Coronary artery (tissue), 2 donors: Measurements from ENCODE around the gene GPR27.
A peak's percentile ranks its signal among the peaks of the same experiment; 100 is the strongest.

Source experiments
- DNase-seq: peaks from one replicate; pipeline ENCODE4 v3.0.0-alpha.2; 2017; ENCODE audit warnings: low spot score
- H3K27ac ChIP-seq, 2 donors: fragments of 200-600 bp; sonication (generic); one replicate each; pipeline ENCODE4 v1.5.1; 2016 to 2019
- H3K4me3 ChIP-seq: fragments of 200-600 bp; sonication (generic); 2 replicates; pipeline ENCODE4 v1.5.1; 2016; ENCODE audit warnings: mild to moderate bottlenecking, moderate library complexity
- TF ChIP-seq, protein P1 (sequence below): fragments of 200-600 bp; sonication (generic); IDR thresholded peaks from one replicate; pipeline ENCODE4 v1.5.1; 2019; ENCODE audit warnings: antibody characterized with exemption

GPR27 gene

DNA sequence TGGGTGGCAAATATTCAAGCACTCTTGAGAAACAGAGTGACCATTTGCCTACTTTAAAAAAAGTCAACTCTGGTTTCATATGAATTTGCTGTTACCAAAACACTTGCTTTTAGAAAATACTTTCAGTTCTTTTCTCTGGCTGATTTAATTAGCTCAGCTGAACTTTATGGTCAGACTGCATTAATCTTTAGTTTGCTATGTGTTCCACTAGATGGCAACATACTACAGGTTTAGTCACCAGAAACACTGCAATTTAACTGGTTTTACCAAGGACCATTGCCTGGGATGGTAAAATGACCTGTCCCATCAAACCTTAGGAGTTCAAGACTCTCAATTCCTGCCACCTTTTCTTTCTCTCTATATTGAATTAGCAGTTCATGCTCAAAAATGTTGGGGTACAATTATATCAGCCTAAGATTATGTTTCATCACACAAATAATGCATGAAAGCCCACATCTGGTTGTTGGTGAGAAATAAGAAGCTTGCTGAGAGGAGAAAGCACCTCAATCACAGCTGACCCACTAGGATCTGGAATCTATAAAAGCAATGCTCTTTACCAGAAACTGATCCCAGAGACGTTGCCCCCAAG is 42.7 kb upstream of the GPR27 start:
- TF ChIP-seq, protein P1, sequence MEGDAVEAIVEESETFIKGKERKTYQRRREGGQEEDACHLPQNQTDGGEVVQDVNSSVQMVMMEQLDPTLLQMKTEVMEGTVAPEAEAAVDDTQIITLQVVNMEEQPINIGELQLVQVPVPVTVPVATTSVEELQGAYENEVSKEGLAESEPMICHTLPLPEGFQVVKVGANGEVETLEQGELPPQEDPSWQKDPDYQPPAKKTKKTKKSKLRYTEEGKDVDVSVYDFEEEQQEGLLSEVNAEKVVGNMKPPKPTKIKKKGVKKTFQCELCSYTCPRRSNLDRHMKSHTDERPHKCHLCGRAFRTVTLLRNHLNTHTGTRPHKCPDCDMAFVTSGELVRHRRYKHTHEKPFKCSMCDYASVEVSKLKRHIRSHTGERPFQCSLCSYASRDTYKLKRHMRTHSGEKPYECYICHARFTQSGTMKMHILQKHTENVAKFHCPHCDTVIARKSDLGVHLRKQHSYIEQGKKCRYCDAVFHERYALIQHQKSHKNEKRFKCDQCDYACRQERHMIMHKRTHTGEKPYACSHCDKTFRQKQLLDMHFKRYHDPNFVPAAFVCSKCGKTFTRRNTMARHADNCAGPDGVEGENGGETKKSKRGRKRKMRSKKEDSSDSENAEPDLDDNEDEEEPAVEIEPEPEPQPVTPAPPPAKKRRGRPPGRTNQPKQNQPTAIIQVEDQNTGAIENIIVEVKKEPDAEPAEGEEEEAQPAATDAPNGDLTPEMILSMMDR: peak; percentile 33
- Histone ChIP-seq H3K27ac (no peak overlapping the region), H3K4me3 (no peak overlapping the region)
- no peak for DNase-seq

DNA sequence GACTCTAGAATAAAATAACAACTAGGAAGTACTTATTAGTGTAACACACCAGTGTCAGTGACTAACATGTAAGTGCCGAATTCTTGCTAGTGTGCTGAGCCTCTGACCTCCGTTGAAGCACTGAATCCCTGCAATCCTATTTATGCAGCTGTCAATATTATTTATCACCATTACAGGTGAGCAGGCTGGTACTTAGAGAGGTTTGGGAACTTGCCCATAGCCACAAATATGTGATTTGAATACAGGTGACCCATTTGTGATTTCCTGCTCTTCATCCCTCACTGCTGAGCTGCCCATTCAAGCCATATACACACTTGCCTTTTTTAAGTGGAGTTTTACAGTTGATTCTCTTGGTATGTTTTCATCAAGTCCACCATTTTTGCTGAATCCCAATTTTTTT is 40.6 kb upstream of the GPR27 start:
- no peak overlapping the region for H3K27ac ChIP-seq
- TF ChIP-seq, protein P1: no peak
- DNase-seq: no peak
- H3K4me3 ChIP-seq: no peak overlapping the region

DNA sequence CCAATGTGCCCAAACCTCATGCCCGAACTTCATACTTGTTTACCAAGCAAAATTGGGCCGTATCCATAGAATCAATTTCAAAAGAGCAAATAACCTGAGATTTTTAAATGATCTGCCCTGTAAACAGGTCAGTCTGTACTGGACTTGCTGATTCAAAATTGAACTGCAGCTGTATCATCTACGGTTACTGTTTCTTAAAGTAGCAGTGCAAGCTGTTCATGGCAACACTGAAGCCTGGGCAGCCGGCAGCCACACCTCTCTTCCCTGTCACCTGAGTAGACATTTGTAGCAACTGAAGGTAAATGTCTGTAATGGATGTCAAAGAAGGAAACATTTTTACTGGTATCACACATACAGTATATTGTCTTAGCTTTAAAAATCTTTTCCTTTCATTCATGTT is 39.1 kb upstream of the GPR27 start:
- no peak overlapping the region for H3K27ac ChIP-seq
- no peak for DNase-seq
- no peak overlapping the region for H3K4me3 ChIP-seq
- TF ChIP-seq, protein P1: no peak

DNA sequence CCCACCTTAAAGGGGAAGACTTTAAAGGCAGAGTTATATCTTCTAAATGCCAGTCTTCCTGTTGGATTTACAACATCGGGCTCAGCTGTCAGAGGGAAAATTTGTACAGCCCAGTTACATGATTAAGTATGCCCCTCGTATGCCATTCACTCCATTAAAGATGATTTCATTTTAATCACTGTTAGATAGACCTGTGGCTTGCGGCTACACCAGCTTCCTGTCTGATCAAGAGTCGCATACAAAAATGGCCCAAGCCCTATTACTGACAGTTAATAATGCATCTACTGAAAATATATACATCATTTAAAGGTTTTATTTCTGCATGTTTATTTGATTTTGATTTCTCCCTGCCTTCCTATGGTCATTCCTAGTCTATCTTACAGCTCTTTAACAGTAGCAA is 35.6 kb upstream of the GPR27 start:
- DNase-seq: no peak

DNA sequence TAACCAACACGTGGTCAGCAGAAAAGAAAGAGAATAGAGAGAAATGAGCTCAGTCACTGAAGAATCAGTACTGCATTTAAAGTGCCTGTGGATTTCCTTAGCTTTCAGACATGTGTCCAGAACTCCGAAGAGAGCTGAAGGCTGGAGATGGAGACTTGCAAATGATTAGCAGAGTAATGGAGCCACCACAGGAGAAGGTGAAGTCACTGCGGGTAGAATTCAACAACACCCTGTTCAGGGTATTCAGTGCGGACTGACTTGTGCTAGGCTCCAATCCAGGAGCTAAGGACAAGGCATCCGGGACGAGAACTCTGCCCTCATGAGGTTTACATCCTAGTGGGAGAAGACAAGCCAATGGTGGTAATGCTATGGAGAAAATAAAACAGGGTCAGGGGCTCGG is 32.7 kb upstream of the GPR27 start:
- no peak for DNase-seq
- Histone ChIP-seq H3K4me3 (no peak overlapping the region), H3K27ac (no peak overlapping the region)
- TF ChIP-seq, protein P1: no peak

More for the DNA sequence above, 35.6 kb upstream of the GPR27 start:
- H3K4me3 ChIP-seq: no peak overlapping the region
- TF ChIP-seq, protein P1: no peak
- no peak overlapping the region for H3K27ac ChIP-seq

DNA sequence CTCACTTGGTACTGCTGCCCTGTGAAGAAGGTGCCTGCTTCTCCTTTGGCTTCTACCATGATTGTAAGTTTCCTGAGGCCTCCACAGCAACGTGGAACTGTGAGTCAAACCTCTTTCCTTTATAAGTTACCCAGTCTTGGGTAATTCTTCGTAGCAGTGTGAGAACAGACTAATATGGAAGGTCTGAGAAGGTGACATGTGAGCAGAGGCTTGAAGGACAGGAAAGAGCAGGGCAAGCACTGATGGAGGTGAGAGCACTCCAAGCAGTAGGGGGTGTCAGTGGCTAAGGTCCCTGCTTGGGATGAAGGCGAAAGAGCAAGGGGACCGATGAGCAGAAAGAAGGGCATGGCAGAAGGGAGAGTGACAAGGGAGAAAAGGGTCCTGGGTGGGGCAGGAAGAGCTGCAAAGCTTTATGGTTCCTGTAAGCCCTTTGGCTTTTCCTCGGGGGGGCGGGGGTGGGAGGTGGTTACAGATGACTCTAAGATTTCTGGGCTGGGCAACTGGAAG is 32.0 kb upstream of the GPR27 start:
- Histone ChIP-seq H3K4me3 (no peak overlapping the region), H3K27ac (no peak overlapping the region)
- DNase-seq: no peak
- TF ChIP-seq, protein P1: no peak

DNA sequence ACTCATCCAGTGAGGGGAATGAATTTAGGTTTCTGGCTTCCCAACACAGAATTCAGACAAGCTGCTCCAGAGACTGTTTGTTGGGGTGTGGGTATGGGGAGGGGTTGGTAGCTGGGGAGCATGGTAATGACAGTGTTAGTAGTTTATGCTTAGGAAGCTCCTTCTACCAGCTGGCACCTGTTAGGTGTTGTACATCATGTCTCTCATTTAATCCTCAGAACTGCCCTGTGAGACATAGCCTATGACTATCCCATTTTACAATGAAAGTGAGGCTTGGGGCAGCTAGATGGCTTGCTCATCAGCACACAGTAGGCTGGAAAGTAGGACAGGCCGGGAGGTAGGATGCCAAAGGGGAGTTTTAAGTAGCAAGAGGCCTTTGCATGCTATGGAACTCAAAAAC is 31.0 kb upstream of the GPR27 start:
- H3K27ac ChIP-seq: no peak overlapping the region

More for the DNA sequence above, 31.0 kb upstream of the GPR27 start:
- TF ChIP-seq, protein P1: no peak
- DNase-seq: no peak
- H3K4me3 ChIP-seq: no peak overlapping the region
